ENCODE data around the gene ATP1A3. TPM values are rescaled to one million over a fixed set of nuclear protein-coding genes. Genes with fewer than 3 reads are reported as not detected.
"Not testable (repeated sequence)": the region's sequence is repeated elsewhere in the genome, so short reads cannot be mapped to it uniquely, and the experiment has no call there.

The ATP1A3 gene
- polyA plus RNA-seq, 1 donor from 2014 or later: 1.2 TPM

GRCh38 chr19:42023121-42023942 lies 29.3 kb upstream of the ATP1A3 start:
- Mint-ChIP-seq H3K27me3 (peaks cover 10% of the 10 kb centered on the region), H3K9me3 (no peaks in the 10 kb centered on the region), H3K4me1 (peaks cover 0 to 2% (median 0%) of the 10 kb centered on the region in 3 donors), H3K4me3 (no peak overlapping the region), H3K36me3 (peaks cover 1% of the 10 kb centered on the region), H3K27ac (peak overlapping the region in 1 of 3 donors; percentile 34)

- H3K36me3 Mint-ChIP-seq: peaks cover 1% of the 10 kb centered on the region
- H3K27me3 Mint-ChIP-seq: peaks cover 12% of the 10 kb centered on the region
- no peak overlapping the region for H3K4me3 Mint-ChIP-seq
- H3K4me1 Mint-ChIP-seq: peaks cover 0 to 2% (median under 1%) of the 10 kb centered on the region in 3 donors
- no peak overlapping the region for H3K27ac Mint-ChIP-seq
- H3K9me3 Mint-ChIP-seq: no peaks in the 10 kb centered on the region
Measured at GRCh38 chr19:42022616-42023015, 28.6 kb upstream of the ATP1A3 start.

GRCh38 chr19:42021185-42021584 lies 27.2 kb upstream of the ATP1A3 start:
- Mint-ChIP-seq H3K36me3 (peaks cover 1% of the 10 kb centered on the region), H3K27me3 (peaks cover 18% of the 10 kb centered on the region), H3K9me3 (no peaks in the 10 kb centered on the region), H3K27ac (no peak overlapping the region), H3K4me3 (no peak overlapping the region), H3K4me1 (peaks cover 0 to 2% (median 1%) of the 10 kb centered on the region in 3 donors)

- peaks cover 0 to 2% (median 1%) of the 10 kb centered on the region in 3 donors for H3K4me1 Mint-ChIP-seq
- no peaks in the 10 kb centered on the region for H3K9me3 Mint-ChIP-seq
- no peaks in the 10 kb centered on the region for H3K36me3 Mint-ChIP-seq
- no peak overlapping the region for H3K4me3 Mint-ChIP-seq
- no peak overlapping the region for H3K27ac Mint-ChIP-seq
- H3K27me3 Mint-ChIP-seq: peaks cover 7% of the 10 kb centered on the region
Measured at GRCh38 chr19:42018503-42019193, 24.6 kb upstream of the ATP1A3 start.

GRCh38 chr19:42017040-42017439 lies 23.0 kb upstream of the ATP1A3 start:
- Mint-ChIP-seq H3K27me3 (peaks cover 7% of the 10 kb centered on the region), H3K4me1 (peaks cover 0 to 1% (median 0%) of the 10 kb centered on the region in 3 donors), H3K4me3 (no peak overlapping the region), H3K36me3 (no peaks in the 10 kb centered on the region), H3K27ac (no peak overlapping the region), H3K9me3 (no peaks in the 10 kb centered on the region)

GRCh38 chr19:42012747-42013146 lies 18.7 kb upstream of the ATP1A3 start:
- not testable (repeated sequence) for H3K9me3 Mint-ChIP-seq

GRCh38 chr19:42010245-42011126 lies 16.5 kb upstream of the ATP1A3 start:
- no peak overlapping the region for H3K4me3 Mint-ChIP-seq
- H3K36me3 Mint-ChIP-seq: no peaks in the 10 kb centered on the region
- H3K27me3 Mint-ChIP-seq: peaks cover 5% of the 10 kb centered on the region
- H3K27ac Mint-ChIP-seq: no peak overlapping the region
- H3K4me1 Mint-ChIP-seq: no peaks in the 10 kb centered on the region
- H3K9me3 Mint-ChIP-seq: no peaks in the 10 kb centered on the region

More at GRCh38 chr19:42012747-42013146, 18.7 kb upstream of the ATP1A3 start:
- not testable (repeated sequence) for H3K4me3 Mint-ChIP-seq, H3K27ac Mint-ChIP-seq, H3K4me1 Mint-ChIP-seq, H3K36me3 Mint-ChIP-seq, H3K27me3 Mint-ChIP-seq

- H3K36me3 Mint-ChIP-seq: no peaks in the 10 kb centered on the region
- peaks cover 0 to 3% (median 0%) of the 10 kb centered on the region in 3 donors for H3K9me3 Mint-ChIP-seq
- H3K4me1 Mint-ChIP-seq: peaks cover 0 to 4% (median 1%) of the 10 kb centered on the region in 3 donors
- H3K4me3 Mint-ChIP-seq: no peak overlapping the region
- H3K27me3 Mint-ChIP-seq: peaks cover 18% of the 10 kb centered on the region
- no peak overlapping the region for H3K27ac Mint-ChIP-seq
Measured at GRCh38 chr19:42006569-42006968, 12.5 kb upstream of the ATP1A3 start.

GRCh38 chr19:42005504-42005903 lies 11.5 kb upstream of the ATP1A3 start:
- Mint-ChIP-seq H3K9me3 (peaks cover 0 to 3% (median 0%) of the 10 kb centered on the region in 3 donors), H3K4me3 (peak overlapping the region in 1 of 4 donors; percentile 67), H3K36me3 (no peaks in the 10 kb centered on the region), H3K4me1 (peaks cover 0 to 5% (median 1%) of the 10 kb centered on the region in 3 donors), H3K27ac (no peak overlapping the region), H3K27me3 (peaks cover 26% of the 10 kb centered on the region)

GRCh38 chr19:42003506-42004294 lies 9.7 kb upstream of the ATP1A3 start:
- Mint-ChIP-seq H3K36me3 (no peaks in the 10 kb centered on the region), H3K4me3 (no peak overlapping the region), H3K9me3 (peaks cover 0 to 3% (median 0%) of the 10 kb centered on the region in 3 donors), H3K27me3 (peaks cover 40% of the 10 kb centered on the region), H3K4me1 (peaks cover 0 to 10% (median 5%) of the 10 kb centered on the region in 3 donors), H3K27ac (no peak overlapping the region)

GRCh38 chr19:41999878-42000208 lies 5.8 kb upstream of the ATP1A3 start:
- H3K36me3 Mint-ChIP-seq: no peaks in the 10 kb centered on the region
- H3K9me3 Mint-ChIP-seq: peaks cover 0 to 6% (median 0%) of the 10 kb centered on the region in 3 donors
- peaks cover 5 to 15% (median 13%) of the 10 kb centered on the region in 3 donors for H3K4me1 Mint-ChIP-seq
- peaks cover 62% of the 10 kb centered on the region for H3K27me3 Mint-ChIP-seq
- peak overlapping the region in 1 of 3 donors; percentile 80 for H3K27ac Mint-ChIP-seq
- H3K4me3 Mint-ChIP-seq: peak overlapping the region in 3 of 4 donors; percentile 20 to 85 (median 28)

GRCh38 chr19:41999071-41999877 lies 5.2 kb upstream of the ATP1A3 start:
- H3K4me1 Mint-ChIP-seq: peaks cover 5 to 16% (median 14%) of the 10 kb centered on the region in 3 donors
- H3K4me3 Mint-ChIP-seq: peak overlapping the region in 2 of 4 donors; percentile 79 to 85
- no peaks in the 10 kb centered on the region for H3K36me3 Mint-ChIP-seq
- peaks cover 0 to 6% (median 0%) of the 10 kb centered on the region in 3 donors for H3K9me3 Mint-ChIP-seq
- H3K27me3 Mint-ChIP-seq: peaks cover 67% of the 10 kb centered on the region
- peak overlapping the region in 1 of 3 donors; percentile 80 for H3K27ac Mint-ChIP-seq

GRCh38 chr19:41998246-41999020 lies 4.4 kb upstream of the ATP1A3 start:
- no peak overlapping the region for H3K27ac Mint-ChIP-seq
- H3K36me3 Mint-ChIP-seq: no peaks in the 10 kb centered on the region
- H3K9me3 Mint-ChIP-seq: peaks cover 0 to 3% (median 0%) of the 10 kb centered on the region in 3 donors
- H3K4me3 Mint-ChIP-seq: peak overlapping the region in 1 of 4 donors; percentile 88
- H3K27me3 Mint-ChIP-seq: peaks cover 63% of the 10 kb centered on the region
- peaks cover 5 to 17% (median 16%) of the 10 kb centered on the region in 3 donors for H3K4me1 Mint-ChIP-seq
